SK-N-SH (cell line): Measurements from ENCODE around the gene KIF6. TPM values are rescaled to one million over a fixed set of nuclear protein-coding genes. Genes with fewer than 3 reads are reported as not detected.

ENCODE experiments used
- CTCF ChIA-PET: fragments of 300-600, 350-600 bp; formaldehyde crosslinking; extraction: SDS; loops from one replicate; lab custom pipeline; 2021; lab: Yijun Ruan, JAX
- POLR2A ChIA-PET: fragments of 350-600 bp; sonication (Branson Sonifier 250); formaldehyde crosslinking; extraction: SDS; loops from one replicate; lab custom pipeline; 2020; ENCODE audit warnings: antibody characterized with exemption, inconsistent platforms; lab: Yijun Ruan, JAX
- DNase-seq: peaks from one replicate; pipeline ENCODE4 v3.0.0; 2012
- H2AFZ ChIP-seq: fragments of 200-600 bp; sonication (generic); 2 replicates; pipeline ENCODE4 v1.8.1; 2016; ENCODE audit warnings: antibody characterized with exemption, mild to moderate bottlenecking, low read depth
- H3F3A ChIP-seq: fragments of 200-600 bp; sonication (generic); replicated peaks from 2 replicates; pipeline ENCODE3; 2016; ENCODE audit warnings: antibody characterized with exemption, mild to moderate bottlenecking; ENCODE audit not compliant: insufficient read depth
- H3K27ac ChIP-seq, 2 experiments: fragments of 200-500 bp in 1 of 2; fragments of 200-600 bp in 1 of 2; sonication (Bioruptor generic) in 1 of 2; sonication (generic), shearing (Covaris generic) in 1 of 2; 2 replicates each; pipeline versions ENCODE4 v1.5.1 to v1.6.1; 2014 to 2016; ENCODE audit warnings: low read depth in 2 of 2, inconsistent platforms in 1 of 2, low read length in 1 of 2, mild to moderate bottlenecking in 1 of 2, mixed read lengths in 1 of 2
- H3K27me3 ChIP-seq: fragments of 200-600 bp; sonication (generic), shearing (Covaris generic); 2 replicates; pipeline ENCODE4 v1.6.1; 2016; ENCODE audit warnings: mixed run types; ENCODE audit not compliant: insufficient read depth
- H3K36me3 ChIP-seq, 2 experiments: fragments of 200-500 bp in 1 of 2; fragments of 200-600 bp in 1 of 2; sonication (Bioruptor generic) in 1 of 2; sonication (generic) in 1 of 2; replicated peaks in 1 of 2; 2 replicates each; pipeline versions ENCODE3 to v1.5.1; 2014 to 2016; ENCODE audit warnings: low read length in 1 of 2, mild to moderate bottlenecking in 1 of 2; ENCODE audit not compliant: insufficient read depth in 2 of 2, control insufficient read depth in 1 of 2
- H3K4me1 ChIP-seq, 2 experiments: fragments of 200-500 bp in 1 of 2; fragments of 200-600 bp in 1 of 2; sonication (Bioruptor generic) in 1 of 2; sonication (generic), shearing (Covaris generic) in 1 of 2; 2 replicates each; pipeline versions ENCODE4 v1.5.1 to v1.6.1; 2014 to 2016; ENCODE audit warnings: low read depth in 1 of 2, low read length in 1 of 2, mixed run types in 1 of 2; ENCODE audit not compliant: insufficient read depth in 2 of 2, control insufficient read depth in 1 of 2
- H3K4me2 ChIP-seq: fragments of 200-600 bp; sonication (generic), shearing (Covaris generic); 2 replicates; pipeline ENCODE4 v1.6.1; 2017; ENCODE audit warnings: mixed run types
- H3K4me3 ChIP-seq, 2 experiments: fragments of 200-500 bp in 1 of 2; fragments of 200-600 bp in 1 of 2; sonication (Bioruptor generic) in 1 of 2; sonication (generic), shearing (Covaris generic) in 1 of 2; 2 replicates each; pipeline versions ENCODE4 v1.5.1 to v1.8.1; 2014 to 2016; ENCODE audit warnings: low read depth in 2 of 2, inconsistent platforms in 1 of 2, low read length in 1 of 2, mild to moderate bottlenecking in 1 of 2, mixed read lengths in 1 of 2, moderate library complexity in 1 of 2
- H3K79me2 ChIP-seq: fragments of 200-600 bp; sonication (generic); 2 replicates; pipeline ENCODE4 v1.8.1; 2017; ENCODE audit warnings: mild to moderate bottlenecking; ENCODE audit not compliant: insufficient read depth
- H3K9ac ChIP-seq: fragments of 200-600 bp; sonication (generic); 2 replicates; pipeline ENCODE4 v1.6.1; 2017; ENCODE audit warnings: mixed run types
- H3K9me2 ChIP-seq: fragments of 200-600 bp; sonication (generic); 2 replicates; pipeline ENCODE4 v1.6.1; 2017; ENCODE audit warnings: mixed run types
- H3K9me3 ChIP-seq: fragments of 200-600 bp; sonication (generic); 2 replicates; pipeline ENCODE4 v1.6.1; 2017; ENCODE audit warnings: mixed run types, mild to moderate bottlenecking, moderate library complexity
- H4K20me1 ChIP-seq: fragments of 200-600 bp; sonication (generic); 2 replicates; pipeline ENCODE4 v1.6.1; 2017; ENCODE audit warnings: mild to moderate bottlenecking, mixed run types; ENCODE audit not compliant: insufficient read depth
- CTCF ChIP-seq: fragments of 200-600 bp; sonication (generic); IDR thresholded peaks from 2 replicates; pipeline ENCODE4 v1.6.1; 2017; ENCODE audit warnings: antibody characterized with exemption, mild to moderate bottlenecking, moderate library complexity
- ELF1 ChIP-seq: IDR thresholded peaks from 2 replicates; pipeline ENCODE4 v1.4.0; 2012
- JUND ChIP-seq: IDR thresholded peaks from 2 replicates; pipeline ENCODE4 v1.4.0; 2012
- NRF1 ChIP-seq: IDR thresholded peaks from 2 replicates; pipeline ENCODE4 v1.6.1; 2012; ENCODE audit warnings: low read depth, mild to moderate bottlenecking, low read length
- RAD21 ChIP-seq: IDR thresholded peaks from 2 replicates; pipeline ENCODE4 v1.6.1; 2012; ENCODE audit warnings: mild to moderate bottlenecking, low read length
- SMC3 ChIP-seq: IDR thresholded peaks from 2 replicates; pipeline ENCODE4 v1.6.1; 2012; ENCODE audit warnings: low read depth, low read length, improper control_type of control experiment
- WGBS: methylation state at CpG from one replicate; pipeline ENCODE4 v1.1.6; 2017; ENCODE audit warnings: low lambda C conversion rate; 5-methylcytosine and 5-hydroxymethylcytosine counted together
- polyA plus RNA-seq, 3 experiments: library from polyadenylated mRNA; depleted of rRNA; stranded (reverse); fragments of >200 nt; gene quantifications; 2 replicates each; pipeline ENCODE4 v1.2.3, GENCODE V29; 2012

KIF6 gene
- polyA plus RNA-seq, 1 of the 3 experiments (the other 2 are of a cell fraction) = 0.13 TPM

GRCh38 chr6:39303425-39304153 is 421.6 kb downstream of the KIF6 start:
- CTCF ChIA-PET = interaction anchor here (0.6 to 16.6 kb wide), 51 partner anchors 10 to 431 kb away, joined by 3 to 457 read pairs (median 5); partner anchors contain the start of genes KCNK16 and KCNK17
- POLR2A ChIA-PET = no interaction called here
- TF ChIP-seq ELF1 (no peak), CTCF (peak; percentile 29)
- TF ChIP-seq, all 33 proteins: peak for 1

GRCh38 chr6:39302669-39303424 is 422.4 kb downstream of the KIF6 start:
- H3K9me3 ChIP-seq = no peaks in the 10 kb centered on the region
- no peaks in the 10 kb centered on the region for H3K9me2 ChIP-seq
- WGBS = 5% methylated on average over 9 of the region's 11 CpGs
- H4K20me1 ChIP-seq = no peaks in the 10 kb centered on the region
- H3K27me3 ChIP-seq = no peaks in the 10 kb centered on the region
- ChIA-PET POLR2A (interaction anchor here (0.7 kb wide), 1 partner anchor 312 kb away, joined by 3 read pairs; no protein-coding TSS in a partner anchor), CTCF (interaction anchor here (0.5 to 16.6 kb wide), 59 partner anchors 9 to 1060 kb away, joined by 3 to 457 read pairs (median 5); partner anchors contain the start of gene KCNK17)
- no peak overlapping the region for H3K27ac ChIP-seq
- DNase-seq = peak; percentile 92
- no peak for TF ChIP-seq JUND
- peak; percentile 92 for TF ChIP-seq RAD21
- peak; percentile 76 for TF ChIP-seq CTCF
- peak; percentile 96 for TF ChIP-seq SMC3
- 0 out of 2 replicates have a peak, but pooled peaks have one; percentile 21 for TF ChIP-seq NRF1
- H3F3A ChIP-seq = no peaks in the 10 kb centered on the region
- peak overlapping the region; percentile 39; the same call in 1 of the 2 replicates for H3K4me2 ChIP-seq
- H2AFZ ChIP-seq = no peak overlapping the region
- H3K79me2 ChIP-seq = no peaks in the 10 kb centered on the region
- peak overlapping the region; percentile 14 to 30; a peak in 1 of 4 replicates for H3K4me3 ChIP-seq
- H3K9ac ChIP-seq = no peak overlapping the region
- no peaks in the 10 kb centered on the region for H3K36me3 ChIP-seq
- H3K4me1 ChIP-seq = peaks cover 0 to 2% of the 10 kb centered on the region in 2 experiments; a peak in 1 of 4 replicates

More at GRCh38 chr6:39303425-39304153, 421.6 kb downstream of the KIF6 start:
- Histone ChIP-seq H3K27ac (no peak overlapping the region), H3K4me1 (peaks cover 0 to 2% of the 10 kb centered on the region in 2 experiments; a peak in 1 of 4 replicates), H3K27me3 (no peaks in the 10 kb centered on the region), H3K9ac (no peak overlapping the region), H3K9me3 (no peaks in the 10 kb centered on the region), H3K4me2 (no peak overlapping the region; the same call in 1 of the 2 replicates), H3K79me2 (no peaks in the 10 kb centered on the region), H4K20me1 (no peaks in the 10 kb centered on the region), H3K9me2 (no peaks in the 10 kb centered on the region), H2AFZ (no peak overlapping the region), H3K4me3 (0 out of 4 replicates have a peak overlapping the region, but pooled peaks of 1 of the 2 experiments have one; percentile 30), H3F3A (no peaks in the 10 kb centered on the region), H3K36me3 (no peaks in the 10 kb centered on the region)
- no peak for DNase-seq
- 67% methylated on average over 16 of the region's 30 CpGs for WGBS
